Stimulated activated CD8-positive, alpha-beta memory T cell treated with anti-CD3 and anti-CD28 coated beads, Interleukin-2, amount 100 ng/mL, for 1 hour (primary cell): Measurements from ENCODE around the gene SPRED3.
"Not testable (repeated sequence)": the region's sequence is repeated elsewhere in the genome, so short reads cannot be mapped to it uniquely, and the experiment has no call there.

Source experiments
- DNase-seq, 2 donors: peaks; one replicate each; pipeline ENCODE4 v3.0.0-alpha.2; 2020; ENCODE audit warnings: low read depth in 2 of 2

Gene SPRED3, protein sequence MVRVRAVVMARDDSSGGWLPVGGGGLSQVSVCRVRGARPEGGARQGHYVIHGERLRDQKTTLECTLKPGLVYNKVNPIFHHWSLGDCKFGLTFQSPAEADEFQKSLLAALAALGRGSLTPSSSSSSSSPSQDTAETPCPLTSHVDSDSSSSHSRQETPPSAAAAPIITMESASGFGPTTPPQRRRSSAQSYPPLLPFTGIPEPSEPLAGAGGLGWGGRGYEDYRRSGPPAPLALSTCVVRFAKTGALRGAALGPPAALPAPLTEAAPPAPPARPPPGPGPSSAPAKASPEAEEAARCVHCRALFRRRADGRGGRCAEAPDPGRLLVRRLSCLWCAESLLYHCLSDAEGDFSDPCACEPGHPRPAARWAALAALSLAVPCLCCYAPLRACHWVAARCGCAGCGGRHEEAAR

DNA sequence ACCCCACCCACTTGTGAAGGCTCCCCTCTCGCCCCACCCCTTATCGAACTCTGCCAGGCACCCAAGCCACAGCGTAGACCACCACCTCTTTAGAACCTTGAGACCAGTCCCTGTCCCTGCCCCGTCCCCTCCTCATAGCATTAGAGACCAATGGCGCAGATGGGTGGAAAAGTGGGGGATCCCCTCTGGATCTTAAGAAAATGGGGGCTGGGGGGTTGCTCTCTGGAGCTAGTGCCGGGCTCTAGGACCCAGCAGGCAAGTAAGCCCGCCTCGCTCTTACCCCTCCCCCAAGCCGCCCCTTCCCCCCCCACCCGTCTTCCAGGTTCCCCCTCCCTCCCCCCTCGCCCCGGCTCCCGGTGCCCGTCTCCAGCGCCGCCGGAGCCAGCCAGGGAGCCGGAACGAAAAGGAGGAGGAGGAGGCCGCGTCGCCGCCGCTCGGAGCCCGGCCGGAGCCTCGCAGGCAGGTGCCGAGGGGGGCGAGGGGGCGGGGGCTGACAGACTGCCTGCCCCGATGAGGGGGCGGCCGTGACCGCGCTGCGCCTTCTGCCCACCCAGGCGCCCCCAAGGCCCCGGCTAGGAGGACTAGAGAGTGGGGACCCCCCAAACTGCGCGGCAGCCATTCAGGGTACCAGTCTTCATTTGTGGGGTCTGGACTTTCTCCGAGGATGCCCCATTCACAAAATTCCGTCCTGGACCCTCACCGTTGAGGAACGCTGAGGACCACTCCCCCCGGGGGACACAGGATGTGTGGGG lies at the start of gene SPRED3:
TSS of gene SPRED3 (plus strand) at position 349 of the 752 bp plus-strand sequence. CDS start 1,606 bp downstream, outside the sequence.
- no peak for DNase-seq

DNA sequence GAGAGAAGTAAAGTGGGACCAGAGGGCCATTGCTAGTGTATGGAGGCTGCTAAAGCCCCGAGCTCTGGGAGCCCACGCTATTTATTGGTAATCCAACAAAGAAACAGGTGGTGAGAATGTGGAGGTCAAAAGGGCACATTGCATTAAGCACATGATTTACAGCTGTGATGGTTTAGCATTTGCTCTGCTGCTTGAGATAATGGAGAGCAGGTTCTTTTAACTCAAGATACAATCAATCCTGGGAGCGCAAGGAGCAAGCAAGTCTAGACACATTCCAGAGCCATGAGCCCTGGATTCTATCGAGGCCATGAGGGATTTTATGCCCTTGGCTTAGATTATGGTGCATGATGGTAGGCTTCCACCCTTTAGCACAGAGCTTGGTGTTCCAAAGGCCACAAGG lies 49.5 kb upstream of the SPRED3 start:
- DNase-seq: not testable (repeated sequence)

DNA sequence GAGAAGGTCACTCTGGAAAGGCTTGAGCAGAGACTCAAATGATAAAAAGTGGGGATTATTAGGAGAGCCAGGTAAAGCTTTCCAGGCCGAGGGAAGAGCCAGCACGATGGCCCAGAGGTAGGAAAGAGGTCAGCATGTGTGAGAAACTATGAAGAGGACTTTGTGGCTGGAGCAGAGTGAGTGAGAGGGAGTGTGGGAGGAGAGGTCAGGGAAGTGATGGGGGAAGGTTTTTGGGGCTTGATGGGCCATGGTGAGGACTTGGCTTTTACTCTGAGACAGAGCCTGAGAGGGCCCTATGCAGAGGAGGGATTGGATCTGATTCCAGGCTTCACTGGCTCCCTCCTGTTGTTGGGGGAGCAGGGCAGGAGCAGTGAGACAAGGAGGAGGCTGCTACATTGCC lies 47.6 kb upstream of the SPRED3 start:
- no peak for DNase-seq

DNA sequence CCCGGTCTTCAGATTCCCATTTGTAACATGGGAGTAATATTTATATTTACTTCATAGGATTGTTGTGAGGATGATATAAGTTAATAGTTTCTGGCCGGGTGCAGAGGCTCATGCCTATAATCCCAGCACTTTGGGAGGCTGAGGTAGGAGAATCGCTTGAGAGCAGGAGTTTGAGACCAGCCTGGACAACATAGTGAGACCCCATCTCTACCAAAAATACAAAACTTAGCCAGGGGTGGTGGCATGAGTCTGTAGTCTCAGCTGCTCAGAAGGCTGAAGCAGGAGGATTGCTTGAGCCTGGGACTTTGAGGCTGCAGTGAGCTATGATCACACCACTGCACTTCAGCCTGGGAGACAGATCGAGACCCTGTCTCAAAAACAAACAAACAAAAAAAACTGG lies 41.7 kb upstream of the SPRED3 start:
- no peak for DNase-seq

DNA sequence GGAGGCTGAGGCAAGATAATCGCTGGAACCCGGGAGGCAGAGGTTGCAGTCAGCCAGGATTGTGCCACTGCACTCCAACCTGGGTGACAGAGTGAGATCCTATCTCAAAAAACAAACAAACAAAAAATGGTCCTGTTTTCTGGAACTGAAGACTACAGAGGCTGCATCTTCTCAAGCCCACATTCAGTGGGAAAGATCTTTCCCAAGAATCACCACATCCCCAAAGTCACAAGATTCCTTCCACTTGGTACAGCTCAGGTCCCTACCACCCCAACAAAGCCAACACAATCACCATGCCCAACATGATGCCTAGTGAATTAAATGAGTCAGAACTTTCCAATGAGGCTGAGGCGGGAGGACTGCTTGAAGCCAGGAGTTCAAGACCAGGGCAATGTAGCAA lies 37.6 kb upstream of the SPRED3 start:
- DNase-seq: no peak

DNA sequence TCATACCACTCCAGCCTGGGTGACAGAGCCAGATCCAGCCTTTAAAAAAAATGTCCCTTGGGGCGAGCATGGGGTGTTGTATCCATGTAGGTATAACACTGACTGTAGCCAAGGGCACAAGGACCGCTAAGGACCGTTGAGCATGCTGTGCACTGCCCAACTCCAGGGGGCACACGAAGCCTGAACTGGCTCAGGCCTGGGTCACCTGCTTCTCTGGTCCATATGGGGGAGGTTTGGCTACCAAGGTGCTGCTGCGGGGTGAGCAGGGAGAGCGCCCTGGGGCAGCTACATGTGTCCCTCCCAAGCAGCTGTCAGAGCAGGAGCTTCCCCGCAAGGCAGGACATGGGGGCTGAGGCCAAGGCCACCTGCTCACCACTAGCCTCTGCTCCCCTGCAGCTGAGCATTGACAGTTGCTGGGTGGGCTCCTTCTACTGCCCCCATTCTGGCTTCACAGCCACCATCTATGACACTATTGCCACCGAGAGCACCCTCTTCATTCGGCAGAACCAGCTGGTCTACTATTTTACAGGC lies 36.6 kb upstream of the SPRED3 start:
- DNase-seq: no peak

DNA sequence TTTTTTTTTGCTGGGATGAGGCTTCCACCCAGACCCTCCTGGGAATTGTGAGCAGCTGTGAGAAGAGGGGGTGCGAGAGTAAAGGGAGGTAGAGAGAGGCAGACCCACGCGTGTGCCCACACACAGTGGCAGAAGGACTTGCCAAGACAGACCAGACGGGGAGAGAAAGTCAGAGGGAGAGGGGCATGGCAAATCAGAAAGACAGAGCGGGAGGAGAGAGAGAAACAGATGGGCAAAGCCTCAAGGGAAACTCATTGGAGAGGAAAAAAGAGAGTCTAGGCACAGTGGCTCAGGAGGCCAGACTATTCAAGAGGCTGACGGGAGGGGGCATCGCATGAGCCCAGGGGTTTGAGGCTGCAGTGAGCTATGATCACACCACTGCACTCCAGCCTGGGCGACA lies 35.9 kb upstream of the SPRED3 start:
- DNase-seq: no peak

DNA sequence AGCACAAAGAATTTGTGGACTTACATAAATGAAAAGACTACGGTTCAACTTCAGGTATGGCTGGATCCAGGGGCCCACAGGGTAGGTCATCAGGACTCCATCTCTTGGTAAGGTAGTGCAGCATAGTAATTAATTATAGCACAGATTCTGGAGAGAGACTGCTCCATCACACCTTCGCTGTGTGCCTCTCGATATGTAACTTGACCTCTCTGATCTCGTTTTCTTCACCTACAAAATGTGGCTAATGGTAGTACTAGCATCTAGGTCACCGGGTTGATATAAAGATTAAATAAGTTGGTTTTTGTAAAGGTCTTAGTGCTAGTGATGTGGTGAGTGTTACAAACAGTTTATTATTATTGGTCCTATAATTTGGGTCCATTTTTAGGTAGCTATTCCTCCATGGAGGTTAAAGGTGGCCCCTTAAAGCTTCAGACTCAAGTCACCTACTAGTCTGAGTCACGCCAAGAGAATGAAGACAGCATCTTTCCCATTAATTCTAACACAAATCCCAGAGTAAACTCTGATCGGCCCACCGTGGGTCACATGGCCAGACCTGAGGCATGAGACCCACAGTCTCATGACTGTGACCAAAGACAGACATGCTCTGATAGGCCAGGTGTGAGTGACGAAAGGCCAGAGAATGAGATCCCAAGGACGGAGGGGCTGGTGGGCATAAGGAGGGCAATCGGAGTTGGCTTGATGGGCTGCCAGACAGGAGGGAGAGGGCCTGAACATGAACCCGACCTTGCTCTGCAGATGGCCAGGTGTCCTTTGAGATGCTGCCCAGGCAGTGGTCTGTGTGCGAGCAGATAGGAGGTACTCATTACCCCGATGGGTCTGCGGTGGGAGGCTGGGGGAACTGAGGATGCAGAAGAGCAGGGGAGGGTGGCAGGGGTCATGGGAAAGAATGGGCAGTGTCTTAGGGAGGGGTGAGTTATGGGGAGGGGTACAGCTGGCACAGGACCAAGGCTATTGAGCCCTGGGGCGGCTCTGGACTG lies 32.5 kb upstream of the SPRED3 start:
- no peak for DNase-seq

DNA sequence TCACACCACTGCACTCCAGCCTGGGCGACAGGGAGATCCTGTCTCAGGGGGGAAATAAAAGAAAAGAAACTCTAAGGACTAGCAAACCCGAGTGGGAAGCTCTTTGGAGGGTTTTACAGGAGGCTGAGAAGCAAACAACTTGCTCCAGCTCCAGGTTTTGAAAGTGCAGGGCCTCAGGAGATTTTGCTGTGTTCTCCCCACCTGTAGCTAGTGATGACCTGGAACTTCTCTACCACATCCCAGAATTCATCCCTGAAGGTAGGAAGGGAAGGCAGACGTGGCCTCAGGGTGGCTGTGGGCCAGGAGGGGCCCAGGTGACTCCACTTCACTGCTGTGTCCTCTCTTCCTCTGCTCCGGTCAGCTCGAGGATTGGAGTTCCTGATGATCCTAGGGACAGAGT lies 30.4 kb upstream of the SPRED3 start:
- no peak for DNase-seq

DNA sequence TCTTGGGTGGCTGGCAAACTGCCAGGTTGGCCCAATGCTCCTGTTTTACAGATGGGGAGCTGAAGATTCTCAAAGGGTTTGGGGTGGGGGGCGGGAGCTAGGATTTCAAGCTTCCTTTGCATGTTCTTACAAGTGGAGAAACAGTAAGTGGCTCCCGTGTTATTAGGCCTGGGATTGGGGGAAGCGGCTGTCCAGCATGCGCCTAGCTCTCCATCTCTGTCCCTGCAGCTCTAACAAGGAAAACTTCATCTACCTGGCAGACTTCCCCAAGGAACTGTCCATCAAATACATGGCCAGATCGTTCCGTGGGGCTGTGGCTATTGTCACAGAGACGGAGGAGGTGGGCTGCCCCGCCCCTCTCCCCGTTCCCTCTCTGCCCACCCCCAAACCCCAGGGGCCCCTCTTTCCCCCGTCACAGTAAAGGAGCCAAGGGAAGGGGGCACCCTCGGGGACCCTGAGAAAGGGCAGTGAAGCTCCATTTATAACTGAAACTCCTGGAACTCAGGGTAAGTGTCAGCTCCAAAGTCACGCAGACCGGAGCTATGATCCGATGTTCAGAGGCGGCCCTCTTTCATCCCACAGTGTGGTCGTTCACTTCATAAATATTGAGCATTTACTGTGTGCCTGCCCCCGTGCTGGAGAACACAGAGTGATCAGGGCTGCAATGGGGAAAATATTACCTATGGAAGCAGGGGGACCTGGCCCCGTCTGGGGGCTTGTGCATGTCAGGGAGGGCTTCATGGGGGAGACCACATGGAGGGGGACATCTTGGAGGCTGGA lies 29.1 kb upstream of the SPRED3 start:
- no peak for DNase-seq

DNA sequence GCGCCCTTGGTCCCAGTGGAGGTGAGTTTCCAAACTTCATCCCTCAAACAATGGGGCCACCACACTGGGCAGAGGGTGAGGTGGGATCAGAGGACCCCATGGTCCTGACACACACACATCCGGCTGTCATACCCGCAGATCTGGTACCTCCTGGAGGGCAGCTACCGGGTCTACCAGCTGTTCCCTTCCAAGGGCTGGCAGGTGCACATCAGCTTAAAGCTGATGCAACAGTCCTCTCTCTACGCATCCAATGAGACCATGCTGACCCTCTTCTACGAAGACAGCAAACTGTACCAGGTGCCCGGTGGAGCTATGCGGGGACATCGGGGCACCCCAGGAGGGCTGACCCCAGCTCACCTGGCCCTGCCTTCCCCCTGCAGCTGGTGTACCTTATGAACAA lies 28.1 kb upstream of the SPRED3 start:
- no peak for DNase-seq

DNA sequence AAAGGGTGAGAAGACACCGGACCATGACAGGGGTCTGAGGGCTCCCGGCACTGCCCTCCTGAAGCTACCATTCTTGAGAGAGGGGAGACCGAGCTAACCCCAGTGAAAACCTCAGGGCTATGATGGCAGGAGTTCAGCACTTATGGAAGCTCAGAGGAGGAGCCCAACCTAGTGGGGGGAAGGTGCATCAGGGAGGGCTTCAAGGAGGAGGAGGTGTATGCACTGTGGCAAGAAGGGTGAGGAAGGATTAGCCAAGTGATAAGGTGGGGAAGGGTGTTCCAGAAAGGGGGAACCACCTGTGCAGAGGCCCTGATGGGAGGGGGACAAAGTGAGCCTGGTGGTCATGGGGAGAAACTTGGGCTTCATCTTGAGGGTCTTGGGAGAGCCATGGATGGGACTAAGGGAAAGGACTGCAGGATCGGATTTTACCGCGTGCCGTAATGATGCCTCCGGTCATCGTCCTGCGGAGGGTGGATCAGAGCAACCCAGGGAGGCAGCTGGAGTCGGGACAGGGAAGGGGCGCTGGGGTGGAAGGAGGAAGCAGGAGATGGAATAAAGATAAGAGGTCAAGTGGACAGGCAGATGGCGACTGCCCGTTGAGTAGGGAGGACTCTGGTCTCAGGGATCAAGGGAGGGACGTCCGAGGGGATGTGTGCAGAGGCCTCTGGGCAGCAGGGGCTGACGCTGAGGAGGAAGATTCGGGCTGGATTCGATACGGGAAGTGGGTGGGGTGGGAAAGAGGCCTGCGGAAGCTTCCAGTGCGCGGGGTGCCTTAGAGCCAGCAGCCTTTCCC lies 27.5 kb upstream of the SPRED3 start:
- no peak for DNase-seq

DNA sequence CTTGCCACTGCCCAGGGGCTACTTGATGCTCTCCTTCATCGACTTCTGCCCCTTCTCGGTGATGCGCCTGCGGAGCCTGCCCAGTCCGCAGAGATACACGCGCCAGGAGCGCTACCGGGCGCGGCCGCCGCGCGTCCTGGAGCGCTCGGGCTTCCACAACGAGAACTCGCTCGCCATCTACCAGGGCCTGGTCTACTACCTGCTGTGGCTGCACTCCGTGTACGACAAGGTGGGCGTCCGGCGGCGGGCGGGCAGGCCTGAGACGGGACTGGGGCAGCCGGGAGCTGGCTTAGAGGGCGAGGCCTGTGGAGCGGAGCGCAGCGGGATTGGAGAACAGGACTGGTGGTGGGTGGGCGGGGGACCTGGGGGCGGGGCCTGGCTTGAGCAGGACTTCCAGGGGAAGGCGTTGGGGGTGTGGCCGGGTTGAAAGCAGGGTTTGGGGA lies 26.8 kb upstream of the SPRED3 start:
- peak in 1 of 2 donors; percentile 36 for DNase-seq

DNA sequence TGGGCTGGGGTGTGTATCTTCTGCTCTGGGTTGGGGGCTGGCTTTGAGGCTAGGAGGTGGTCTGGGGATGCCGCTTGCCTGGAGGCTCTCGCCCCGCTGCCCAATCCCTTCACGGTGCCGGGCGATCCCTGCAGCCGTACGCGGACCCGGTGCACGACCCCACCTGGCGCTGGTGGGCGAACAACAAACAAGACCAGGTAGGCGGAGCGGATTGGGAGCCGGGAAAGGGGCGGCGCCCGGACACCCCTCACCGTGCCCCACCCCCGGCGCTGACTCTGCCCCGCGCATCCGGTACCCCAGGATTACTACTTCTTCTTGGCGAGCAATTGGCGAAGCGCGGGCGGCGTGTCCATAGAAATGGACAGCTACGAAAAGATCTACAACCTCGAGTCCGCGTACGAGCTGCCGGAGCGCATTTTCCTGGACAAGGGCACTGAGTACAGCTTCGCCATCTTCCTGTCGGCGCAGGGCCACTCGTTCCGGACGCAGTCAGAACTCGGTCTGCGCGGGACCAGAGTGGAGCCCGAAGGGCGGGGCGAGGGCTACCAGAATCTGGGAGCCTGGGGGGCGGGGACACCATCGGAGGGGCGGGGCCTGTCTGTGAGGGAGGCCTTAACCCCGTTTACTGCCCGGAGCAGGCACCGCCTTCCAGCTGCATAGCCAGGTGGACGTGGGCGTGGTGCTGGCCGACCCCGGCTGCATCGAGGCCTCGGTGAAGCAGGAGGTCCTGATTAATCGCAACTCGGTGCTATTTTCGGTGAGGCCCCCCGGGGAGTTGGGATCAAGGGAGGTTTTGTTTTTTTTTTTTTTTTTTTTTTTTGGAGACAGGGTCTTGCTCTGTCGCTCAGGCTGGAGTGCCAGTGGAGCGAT lies 26.2 kb upstream of the SPRED3 start:
- peak; percentile 33 to 36 for DNase-seq

DNA sequence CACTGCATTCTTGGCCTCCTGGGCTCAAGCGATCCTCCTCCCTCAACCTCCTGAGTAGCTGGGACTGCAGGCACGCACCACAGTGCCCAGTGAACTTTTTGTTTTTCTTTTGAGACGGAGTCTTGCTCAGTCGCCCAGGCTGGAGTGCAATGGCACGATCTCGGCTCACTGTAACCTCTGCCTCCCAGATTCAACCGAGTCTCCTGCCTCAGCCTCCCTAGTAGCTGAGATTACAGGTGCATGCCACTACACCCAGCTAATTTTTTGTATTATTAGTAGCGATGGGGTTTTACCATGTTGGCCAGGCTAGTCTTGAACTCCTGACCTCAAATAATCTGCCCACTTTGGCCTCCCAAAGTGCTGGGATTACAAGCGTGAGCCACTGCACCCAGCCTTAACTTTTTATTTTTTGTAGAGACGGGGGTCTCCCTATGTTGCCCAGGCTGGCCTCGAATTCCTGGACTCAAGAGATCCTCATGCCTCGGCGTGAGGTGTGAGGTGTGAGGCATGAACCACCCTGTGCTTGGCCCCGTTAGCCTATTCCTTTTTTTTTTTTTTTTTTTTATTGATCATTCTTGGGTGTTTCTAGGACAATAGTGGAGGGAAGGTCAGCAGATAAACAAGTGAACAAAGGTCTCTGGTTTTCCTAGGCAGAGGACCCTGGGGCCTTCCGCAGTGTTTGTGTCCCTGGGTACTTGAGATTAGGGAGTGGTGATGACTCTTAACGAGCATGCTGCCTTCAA lies 25.4 kb upstream of the SPRED3 start:
- DNase-seq: not testable (repeated sequence)

DNA sequence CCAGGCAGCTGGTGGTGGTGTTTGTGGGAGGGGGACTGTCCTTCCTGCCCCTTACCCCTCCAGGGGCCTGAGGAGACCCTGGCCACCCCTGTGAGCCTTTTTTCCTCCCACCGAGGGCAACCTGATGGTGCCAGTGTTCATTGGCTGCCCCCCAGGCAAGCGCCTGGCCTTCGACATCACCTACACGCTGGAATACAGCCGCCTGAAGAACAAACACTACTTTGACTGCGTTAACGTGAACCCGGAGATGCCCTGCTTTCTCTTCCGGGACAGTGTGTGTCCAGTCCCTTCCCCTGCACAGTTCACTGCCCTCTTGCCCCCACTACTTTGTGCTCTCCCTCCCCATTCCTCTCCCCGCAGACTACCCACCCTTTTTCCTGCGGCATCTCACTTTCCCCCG lies 21.5 kb upstream of the SPRED3 start:
- DNase-seq: no peak

DNA sequence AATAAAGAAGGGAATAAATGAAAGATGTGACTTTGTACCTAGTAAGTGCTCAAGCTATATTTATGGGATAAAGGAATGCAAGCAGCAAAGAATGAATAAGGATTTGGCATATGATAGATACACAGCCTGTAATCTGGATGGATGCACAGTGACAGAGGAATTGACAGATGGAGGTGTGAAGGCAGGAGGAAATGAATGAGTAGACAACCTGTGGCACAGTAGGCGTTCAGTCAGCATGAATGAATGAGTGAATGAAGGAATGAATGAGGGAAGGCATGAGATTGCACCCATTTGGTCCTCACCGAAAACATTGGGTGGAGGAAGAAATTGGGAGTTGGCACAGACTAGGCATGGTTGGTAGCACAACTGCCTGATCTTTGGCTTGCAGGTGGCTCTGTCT lies 18.9 kb upstream of the SPRED3 start:
- no peak for DNase-seq

DNA sequence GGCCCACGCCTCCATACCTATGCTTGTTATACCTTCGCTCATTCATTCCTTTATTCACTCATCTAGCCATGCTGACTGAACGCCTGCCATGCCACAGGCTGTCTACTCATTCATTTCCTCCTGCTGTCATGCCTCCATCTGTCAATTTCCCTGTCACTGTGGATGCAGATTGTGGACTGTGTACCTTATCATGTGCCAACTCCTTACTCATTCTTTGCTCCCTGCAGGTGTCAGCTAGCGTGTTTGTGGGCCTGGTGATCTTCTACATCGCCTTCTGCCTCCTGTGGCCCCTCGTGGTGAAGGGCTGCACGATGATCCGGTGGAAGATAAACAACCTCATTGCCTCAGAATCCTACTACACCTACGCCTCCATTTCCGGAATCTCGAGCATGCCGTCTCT lies 18.2 kb upstream of the SPRED3 start:
- no peak for DNase-seq
